ENCODE data around the gene AK4.

AK4 gene

GRCh38 chr1:65211331-65211730 lies 63.3 kb downstream of the AK4 start:
- TF ChIP-seq CTCF (IDR thresholded peaks at IDR 0.05; ENCODE audit: poor library complexity, severe bottlenecking): no peak
- DNase-seq (ENCODE audit: low spot score) (no peak), ATAC-seq (ENCODE audit: low read depth) (no peak)
- Histone ChIP-seq H3K4me3 (ENCODE audit: severe bottlenecking) (no peak overlapping the region), H3K4me1 (ENCODE audit: insufficient read depth, poor library complexity, severe bottlenecking) (no peaks in the 10 kb centered on the region), H3K27ac (ENCODE audit: poor library complexity, severe bottlenecking) (no peak overlapping the region), H3K9me3 (ENCODE audit: severe bottlenecking) (no peaks in the 10 kb centered on the region), H3K27me3 (ENCODE audit: insufficient read depth, poor library complexity, severe bottlenecking) (no peaks in the 10 kb centered on the region), H3K36me3 (ENCODE audit: low read depth) (peaks cover 16% of the 10 kb centered on the region)

GRCh38 chr1:65213271-65214023 lies 65.4 kb downstream of the AK4 start:
- no peak for TF ChIP-seq CTCF (IDR thresholded peaks at IDR 0.05; ENCODE audit: poor library complexity, severe bottlenecking)
- H3K27me3 ChIP-seq (ENCODE audit: insufficient read depth, poor library complexity, severe bottlenecking): no peaks in the 10 kb centered on the region
- H3K27ac ChIP-seq (ENCODE audit: poor library complexity, severe bottlenecking): no peak overlapping the region
- no peaks in the 10 kb centered on the region for H3K9me3 ChIP-seq (ENCODE audit: severe bottlenecking)
- ATAC-seq (ENCODE audit: low read depth): no peak
- no peak overlapping the region for H3K4me3 ChIP-seq (ENCODE audit: severe bottlenecking)
- H3K36me3 ChIP-seq (ENCODE audit: low read depth): peaks cover 18% of the 10 kb centered on the region
- no peaks in the 10 kb centered on the region for H3K4me1 ChIP-seq (ENCODE audit: insufficient read depth, poor library complexity, severe bottlenecking)
- no peak for DNase-seq (ENCODE audit: low spot score)

GRCh38 chr1:65214340-65215027 lies 66.5 kb downstream of the AK4 start:
- TF ChIP-seq CTCF (IDR thresholded peaks at IDR 0.05; ENCODE audit: poor library complexity, severe bottlenecking): no peak
- H3K4me3 ChIP-seq (ENCODE audit: severe bottlenecking): no peak overlapping the region

DNA sequence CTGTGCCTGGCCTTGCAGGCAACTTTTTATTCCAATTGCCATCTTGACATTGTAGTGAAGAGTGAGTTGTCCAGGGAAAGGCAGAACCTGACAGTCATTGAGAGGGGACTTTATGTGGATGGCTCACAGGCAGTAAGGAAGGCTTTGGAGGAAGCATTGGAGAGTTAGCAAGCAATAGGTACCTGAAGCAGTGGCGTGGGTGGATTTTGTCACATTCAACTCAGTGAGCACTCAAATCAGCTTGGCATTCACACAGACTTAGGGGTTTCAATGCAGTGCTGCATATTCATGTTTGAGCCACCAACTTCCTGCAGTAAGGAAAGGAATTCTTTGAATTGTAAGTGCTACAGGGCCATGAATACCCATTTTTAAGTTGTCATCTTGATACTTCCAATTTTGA lies 69.0 kb downstream of the AK4 start:
- Histone ChIP-seq H3K27ac (ENCODE audit: poor library complexity, severe bottlenecking) (no peak overlapping the region), H3K27me3 (ENCODE audit: insufficient read depth, poor library complexity, severe bottlenecking) (no peaks in the 10 kb centered on the region), H3K4me3 (ENCODE audit: severe bottlenecking) (no peak overlapping the region), H3K4me1 (ENCODE audit: insufficient read depth, poor library complexity, severe bottlenecking) (no peaks in the 10 kb centered on the region), H3K36me3 (ENCODE audit: low read depth) (peaks cover 31% of the 10 kb centered on the region), H3K9me3 (ENCODE audit: severe bottlenecking) (no peaks in the 10 kb centered on the region)
- ATAC-seq (ENCODE audit: low read depth) (no peak), DNase-seq (ENCODE audit: low spot score) (no peak)
- no peak for TF ChIP-seq CTCF (IDR thresholded peaks at IDR 0.05; ENCODE audit: poor library complexity, severe bottlenecking)

More at GRCh38 chr1:65214340-65215027, 66.5 kb downstream of the AK4 start:
- Histone ChIP-seq H3K9me3 (ENCODE audit: severe bottlenecking) (no peaks in the 10 kb centered on the region), H3K36me3 (ENCODE audit: low read depth) (peaks cover 28% of the 10 kb centered on the region), H3K4me1 (ENCODE audit: insufficient read depth, poor library complexity, severe bottlenecking) (no peaks in the 10 kb centered on the region), H3K27me3 (ENCODE audit: insufficient read depth, poor library complexity, severe bottlenecking) (no peaks in the 10 kb centered on the region), H3K27ac (ENCODE audit: poor library complexity, severe bottlenecking) (no peak overlapping the region)
- ATAC-seq (ENCODE audit: low read depth): no peak
- no peak for DNase-seq (ENCODE audit: low spot score)

All from RWPE2 (cell line).